WI38 (cell line): ENCODE data around the gene TMEM108.

ENCODE experiments used
- H3K4me3 ChIP-seq: 2 replicates; pipeline ENCODE4 v1.5.1; 2011; ENCODE audit warnings: low read depth, mild to moderate bottlenecking, control low read depth, low read length
- TF ChIP-seq, protein P1 (sequence below): IDR thresholded peaks from 2 replicates; pipeline ENCODE4 v1.5.1; 2012; ENCODE audit warnings: low read depth, mild to moderate bottlenecking, control low read depth, low read length

Gene TMEM108

DNA sequence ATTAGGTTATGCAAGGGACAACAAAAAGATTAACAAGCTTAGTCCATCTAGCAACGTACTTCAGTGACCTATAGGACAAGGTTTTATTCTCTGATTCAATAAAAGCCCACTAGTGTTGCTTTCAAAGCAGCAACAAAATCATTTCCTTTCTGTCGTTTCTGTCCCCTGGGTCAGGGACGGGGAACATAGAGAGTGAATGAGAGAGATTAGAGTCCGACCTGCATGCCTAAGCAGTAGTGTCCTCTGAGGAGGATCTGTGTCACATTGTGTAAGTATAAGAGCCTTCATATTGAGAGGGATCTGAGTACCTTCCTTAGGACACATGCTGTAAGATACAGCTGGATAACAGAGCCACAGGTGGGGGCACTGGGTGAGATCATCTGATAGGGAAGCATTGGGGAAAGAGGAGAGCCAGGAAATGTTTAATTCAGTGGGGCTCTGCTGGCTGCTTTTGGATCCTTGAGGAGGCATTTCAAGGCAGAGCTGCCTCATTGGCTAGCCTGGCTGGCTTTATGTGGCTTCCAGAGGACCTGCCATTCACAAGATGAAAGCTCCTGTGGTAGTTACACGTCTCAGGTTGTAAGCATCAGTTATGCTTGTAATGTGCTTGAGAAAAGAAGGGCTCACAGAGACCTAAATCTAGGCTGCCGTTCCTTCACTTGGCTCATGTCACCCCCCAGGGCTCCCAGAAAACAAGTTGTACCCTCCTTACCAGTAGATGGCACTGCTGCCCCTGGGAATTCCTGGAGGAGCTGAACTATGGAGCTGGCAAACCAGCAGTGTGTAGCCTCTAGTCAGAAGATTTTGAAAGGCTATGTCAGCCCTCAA is 2.7 kb downstream of the TMEM108 start:
- no peak overlapping the region for H3K4me3 ChIP-seq
- TF ChIP-seq, protein P1, sequence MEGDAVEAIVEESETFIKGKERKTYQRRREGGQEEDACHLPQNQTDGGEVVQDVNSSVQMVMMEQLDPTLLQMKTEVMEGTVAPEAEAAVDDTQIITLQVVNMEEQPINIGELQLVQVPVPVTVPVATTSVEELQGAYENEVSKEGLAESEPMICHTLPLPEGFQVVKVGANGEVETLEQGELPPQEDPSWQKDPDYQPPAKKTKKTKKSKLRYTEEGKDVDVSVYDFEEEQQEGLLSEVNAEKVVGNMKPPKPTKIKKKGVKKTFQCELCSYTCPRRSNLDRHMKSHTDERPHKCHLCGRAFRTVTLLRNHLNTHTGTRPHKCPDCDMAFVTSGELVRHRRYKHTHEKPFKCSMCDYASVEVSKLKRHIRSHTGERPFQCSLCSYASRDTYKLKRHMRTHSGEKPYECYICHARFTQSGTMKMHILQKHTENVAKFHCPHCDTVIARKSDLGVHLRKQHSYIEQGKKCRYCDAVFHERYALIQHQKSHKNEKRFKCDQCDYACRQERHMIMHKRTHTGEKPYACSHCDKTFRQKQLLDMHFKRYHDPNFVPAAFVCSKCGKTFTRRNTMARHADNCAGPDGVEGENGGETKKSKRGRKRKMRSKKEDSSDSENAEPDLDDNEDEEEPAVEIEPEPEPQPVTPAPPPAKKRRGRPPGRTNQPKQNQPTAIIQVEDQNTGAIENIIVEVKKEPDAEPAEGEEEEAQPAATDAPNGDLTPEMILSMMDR, result peak; percentile 71

DNA sequence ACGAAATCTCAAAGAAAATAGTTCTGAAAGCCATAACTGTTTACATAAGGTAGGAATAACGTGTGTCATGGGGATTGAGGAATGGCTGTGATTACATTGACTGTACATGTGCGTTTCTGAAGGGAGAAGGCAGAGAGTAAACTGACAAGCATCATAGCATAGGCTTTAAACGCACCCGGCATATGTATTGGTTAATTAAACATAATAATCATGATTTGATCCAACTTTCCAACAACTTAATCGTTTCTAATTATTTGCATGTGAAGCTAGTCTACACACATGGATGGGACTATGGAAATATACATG is 3.3 kb downstream of the TMEM108 start:
- H3K4me3 ChIP-seq, result no peak overlapping the region
- TF ChIP-seq, protein P1, result no peak

DNA sequence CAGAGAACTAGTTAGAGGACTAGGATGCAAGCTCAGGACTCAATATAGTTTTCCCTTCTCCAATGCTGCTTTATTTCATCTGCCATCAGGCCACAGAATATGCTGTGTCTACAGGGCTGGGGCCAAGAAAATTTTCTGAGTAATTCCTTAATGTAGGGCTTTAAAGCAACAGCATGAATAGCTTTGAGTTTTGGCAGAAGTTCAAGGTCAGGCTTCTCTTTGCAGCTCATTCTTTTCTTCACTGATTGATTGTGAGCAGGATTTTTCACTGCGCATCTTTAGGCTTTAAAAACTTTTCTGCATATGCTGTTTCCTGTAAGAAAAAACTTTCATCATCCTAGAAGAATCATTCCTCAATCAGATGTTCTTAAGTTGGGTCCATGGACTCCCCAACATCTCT is 4.6 kb downstream of the TMEM108 start:
- H3K4me3 ChIP-seq, result no peak overlapping the region
- TF ChIP-seq, protein P1, result no peak

DNA sequence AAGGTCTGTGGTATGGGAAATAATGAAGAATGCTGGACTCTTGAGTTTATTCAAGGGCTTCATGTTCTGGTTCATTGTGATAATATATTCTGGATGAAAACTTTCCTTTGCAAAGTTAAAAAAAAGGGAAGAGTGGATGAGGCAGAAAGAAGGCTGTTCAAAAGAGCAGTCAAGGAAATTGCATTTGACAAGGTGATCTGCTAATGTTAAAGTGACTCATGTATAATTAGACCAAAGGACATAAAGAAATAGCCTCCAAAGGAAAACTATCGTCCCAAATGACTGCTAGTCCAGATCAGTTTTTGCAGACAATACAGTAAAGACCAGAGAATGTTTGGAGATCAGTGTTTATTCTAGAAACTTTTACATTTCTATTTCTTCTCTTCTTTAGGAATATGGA is 9.8 kb downstream of the TMEM108 start:
- TF ChIP-seq, protein P1, result no peak
- no peak overlapping the region for H3K4me3 ChIP-seq

DNA sequence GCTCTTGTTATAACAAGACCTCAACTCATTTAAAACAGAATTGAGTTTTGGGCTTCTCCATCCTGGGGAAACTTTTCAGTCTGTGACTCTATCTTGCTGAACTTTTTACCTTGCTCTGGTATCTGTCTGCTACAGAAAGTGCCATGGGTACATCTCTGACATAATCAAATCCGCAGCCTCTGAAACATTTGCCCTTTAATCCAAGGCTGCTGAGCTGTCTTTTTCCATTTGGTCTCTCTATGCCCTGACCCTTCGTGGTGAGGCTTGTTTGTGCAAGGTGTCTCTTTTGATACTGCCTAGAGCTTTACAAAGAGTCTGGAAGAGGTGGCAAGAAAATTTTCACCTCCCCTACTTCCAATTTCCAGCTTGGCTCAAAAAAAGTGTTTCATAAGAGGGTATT is 11.3 kb downstream of the TMEM108 start:
- TF ChIP-seq, protein P1, result no peak
- H3K4me3 ChIP-seq, result no peak overlapping the region

DNA sequence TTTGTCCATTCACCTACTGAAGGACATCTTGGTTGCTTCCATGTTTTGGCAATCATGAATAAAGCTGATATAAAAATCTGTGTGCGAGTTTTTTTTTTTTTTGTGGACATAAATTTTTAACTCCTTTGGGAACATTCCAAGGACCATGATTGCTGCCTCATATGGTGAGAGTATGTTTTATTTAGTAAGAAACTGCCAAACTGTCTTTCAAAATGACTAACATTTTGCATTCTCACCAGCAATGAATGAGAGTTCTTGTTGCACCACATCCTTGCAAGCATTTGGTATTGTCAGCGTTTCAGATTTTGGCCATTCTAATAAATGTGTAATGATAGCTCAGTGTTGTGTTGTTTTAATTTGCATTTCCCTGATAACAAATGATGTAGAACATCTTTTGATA is 12.7 kb downstream of the TMEM108 start:
- H3K4me3 ChIP-seq, result no peak overlapping the region
- TF ChIP-seq, protein P1, result no peak

DNA sequence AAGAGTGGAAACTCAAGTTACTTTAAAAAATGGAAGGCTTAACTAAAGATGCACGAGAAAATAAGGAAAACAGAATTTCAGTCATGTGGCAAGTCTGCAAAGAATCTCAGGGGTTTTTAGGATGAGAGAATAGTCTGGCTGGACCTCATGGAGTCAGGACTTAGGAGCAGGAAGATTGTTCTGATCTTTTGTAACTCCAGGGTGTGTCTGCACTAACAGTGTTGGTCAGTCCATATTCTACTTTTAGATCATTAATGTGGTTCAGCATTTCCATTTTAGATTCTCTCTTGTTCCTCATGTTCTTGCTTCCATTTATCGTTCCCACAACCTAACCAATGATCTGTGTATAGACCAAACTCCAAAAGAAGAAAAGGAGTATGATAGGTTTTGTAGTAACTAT is 15.3 kb downstream of the TMEM108 start:
- H3K4me3 ChIP-seq, result no peak overlapping the region
- TF ChIP-seq, protein P1, result no peak
